ENCODE results near the gene TMEM132D.

Gene TMEM132D

GRCh38 chr12:129719416-129719815 lies 184.4 kb downstream of the TMEM132D start:
- no peak for DNase-seq

- no peak for DNase-seq
Observed at GRCh38 chr12:129717438-129717837, 186.4 kb downstream of the TMEM132D start.

- no peak for DNase-seq
Observed at GRCh38 chr12:129716825-129717224, 187.0 kb downstream of the TMEM132D start.

- DNase-seq = no peak
Observed at GRCh38 chr12:129706716-129707115, 197.1 kb downstream of the TMEM132D start.

GRCh38 chr12:129704232-129704830 lies 199.5 kb downstream of the TMEM132D start:
- no peak for DNase-seq

GRCh38 chr12:129701631-129702101 lies 202.2 kb downstream of the TMEM132D start:
- no peak for DNase-seq

GRCh38 chr12:129700036-129700435 lies 203.8 kb downstream of the TMEM132D start:
- no peak for DNase-seq

- DNase-seq = no peak
Observed at GRCh38 chr12:129696926-129697325, 206.9 kb downstream of the TMEM132D start.

GRCh38 chr12:129696405-129696804 lies 207.4 kb downstream of the TMEM132D start:
- DNase-seq = no peak

GRCh38 chr12:129693731-129694130 lies 210.1 kb downstream of the TMEM132D start:
- DNase-seq = no peak

- DNase-seq = no peak
Observed at GRCh38 chr12:129687731-129688130, 216.1 kb downstream of the TMEM132D start.

GRCh38 chr12:129681830-129682229 lies 222.0 kb downstream of the TMEM132D start:
- DNase-seq = no peak

- no peak for DNase-seq
Observed at GRCh38 chr12:129681151-129681550, 222.7 kb downstream of the TMEM132D start.

- DNase-seq = no peak
Observed at GRCh38 chr12:129676411-129676810, 227.4 kb downstream of the TMEM132D start.

- no peak for DNase-seq
Observed at GRCh38 chr12:129675947-129676346, 227.9 kb downstream of the TMEM132D start.

GRCh38 chr12:129675496-129675895 lies 228.3 kb downstream of the TMEM132D start:
- no peak for DNase-seq

- DNase-seq = no peak
Observed at GRCh38 chr12:129673806-129674205, 230.0 kb downstream of the TMEM132D start.

GRCh38 chr12:129672110-129672509 lies 231.7 kb downstream of the TMEM132D start:
- DNase-seq = no peak

GRCh38 chr12:129670256-129670920 lies 233.4 kb downstream of the TMEM132D start:
- no peak for DNase-seq

GRCh38 chr12:129665414-129665813 lies 238.4 kb downstream of the TMEM132D start:
- no peak for DNase-seq

- no peak for DNase-seq
Observed at GRCh38 chr12:129662234-129662633, 241.6 kb downstream of the TMEM132D start.

- no peak for DNase-seq
Observed at GRCh38 chr12:129660946-129661345, 242.9 kb downstream of the TMEM132D start.

GRCh38 chr12:129659961-129660622 lies 243.7 kb downstream of the TMEM132D start:
- DNase-seq = no peak

GRCh38 chr12:129657179-129657578 lies 246.6 kb downstream of the TMEM132D start:
- no peak for DNase-seq
